Coronary artery (tissue), 2 donors: ENCODE data around the gene AKR1C2.
"Not testable (repeated sequence)": the region's sequence is repeated elsewhere in the genome, so short reads cannot be mapped to it uniquely, and the experiment has no call there.

Experiments
- DNase-seq: peaks from one replicate; pipeline ENCODE4 v3.0.0-alpha.2; 2017; ENCODE audit warnings: low spot score
- H3K27ac ChIP-seq, 2 donors: fragments of 200-600 bp; sonication (generic); one replicate each; pipeline ENCODE4 v1.5.1; 2016 to 2019
- H3K4me3 ChIP-seq: fragments of 200-600 bp; sonication (generic); 2 replicates; pipeline ENCODE4 v1.5.1; 2016; ENCODE audit warnings: mild to moderate bottlenecking, moderate library complexity
- CTCF ChIP-seq: fragments of 200-600 bp; sonication (generic); IDR thresholded peaks from one replicate; pipeline ENCODE4 v1.5.1; 2019; ENCODE audit warnings: antibody characterized with exemption

Gene AKR1C2

GRCh38 chr10:5002013-5002727 is 1.5 kb downstream of the AKR1C2 start:
- no peak overlapping the region for H3K27ac ChIP-seq
- peak overlapping the region; percentile 41 for H3K4me3 ChIP-seq
- no peak for DNase-seq
- no peak for TF ChIP-seq CTCF

DNA sequence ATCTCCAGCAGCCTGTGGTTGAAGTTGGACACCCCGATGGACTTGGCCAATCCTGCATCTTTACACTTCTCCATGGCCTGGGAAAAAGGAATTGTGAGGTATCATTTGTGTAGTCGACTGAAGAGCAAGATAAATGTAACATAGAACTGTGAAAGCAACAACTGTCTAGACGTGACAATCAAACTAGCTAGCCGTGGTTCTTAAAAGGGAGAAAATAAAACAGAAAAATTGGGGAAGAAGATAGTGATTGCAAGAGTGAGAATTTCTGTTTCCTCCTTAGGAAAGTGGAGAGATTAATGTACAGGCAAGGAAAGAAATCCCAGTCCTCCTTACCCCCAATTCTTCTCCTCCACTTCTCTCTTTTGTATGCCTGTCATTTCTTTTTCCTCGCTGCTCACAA is 5.0 kb downstream of the AKR1C2 start:
- no peak overlapping the region for H3K4me3 ChIP-seq
- no peak for TF ChIP-seq CTCF
- no peak for DNase-seq
- no peak overlapping the region for H3K27ac ChIP-seq

GRCh38 chr10:4994260-4994659 is 9.4 kb downstream of the AKR1C2 start:
- H3K27ac ChIP-seq, DNase-seq, H3K4me3 ChIP-seq: not testable (repeated sequence)

- H3K4me3 ChIP-seq, H3K27ac ChIP-seq, DNase-seq: not testable (repeated sequence)
Measured at GRCh38 chr10:4992564-4992963, 11.1 kb downstream of the AKR1C2 start.

DNA sequence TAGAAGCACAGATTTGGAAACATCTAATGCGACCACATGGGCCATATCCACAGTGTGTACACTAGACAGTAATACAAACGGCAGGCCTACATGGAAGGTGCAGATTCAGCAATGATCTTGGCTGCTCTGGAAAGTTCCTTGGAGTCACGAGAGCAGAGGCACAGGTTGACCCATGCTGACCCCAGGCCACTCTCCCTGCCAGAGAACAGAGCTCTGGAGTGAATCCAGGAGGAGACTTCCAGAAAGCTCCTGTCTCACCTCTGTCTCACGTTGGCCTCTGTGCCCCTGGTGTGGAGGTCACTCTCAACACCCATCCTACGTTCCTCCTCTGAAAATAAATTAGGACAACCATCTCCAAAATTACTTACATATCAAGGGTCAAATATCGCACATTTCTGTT is 12.2 kb downstream of the AKR1C2 start:
- not testable (repeated sequence) for H3K4me3 ChIP-seq, H3K27ac ChIP-seq, DNase-seq

GRCh38 chr10:4990217-4990616 is 13.4 kb downstream of the AKR1C2 start:
- no peak overlapping the region for H3K4me3 ChIP-seq
- TF ChIP-seq CTCF, result no peak
- no peak overlapping the region for H3K27ac ChIP-seq
- DNase-seq, result no peak

- not testable (repeated sequence) for H3K27ac ChIP-seq, DNase-seq, H3K4me3 ChIP-seq
Measured at GRCh38 chr10:4988000-4988641, 15.5 kb downstream of the AKR1C2 start.

DNA sequence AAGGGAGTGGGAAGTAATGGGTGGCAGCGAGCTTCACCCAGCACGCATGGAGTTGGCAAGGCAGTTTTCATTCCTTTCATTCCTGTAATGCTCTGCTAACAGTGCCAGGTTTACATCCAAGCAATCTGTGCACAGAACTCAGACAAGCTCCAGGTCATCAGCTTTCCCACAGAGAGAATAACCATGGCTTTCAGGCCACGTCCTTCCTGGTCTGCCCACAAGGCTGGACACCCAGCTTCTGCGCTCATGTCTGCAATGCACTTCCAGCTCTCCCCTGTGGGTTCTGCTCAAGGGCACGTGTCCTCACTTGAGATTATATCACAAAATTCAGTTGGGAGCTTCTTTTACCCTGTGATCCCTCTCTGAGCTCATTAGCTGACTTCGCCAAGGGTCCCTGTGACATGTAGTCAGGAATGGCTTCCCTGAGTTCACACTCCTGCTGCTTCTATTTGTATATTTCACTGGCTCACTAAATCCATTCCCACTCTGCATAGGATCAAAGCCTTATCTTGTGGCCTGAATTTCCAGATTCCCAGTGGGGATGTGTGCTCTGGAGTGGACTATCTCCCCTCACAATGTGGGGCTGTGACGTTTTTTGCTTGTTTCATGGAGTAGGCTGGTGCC is 18.6 kb downstream of the AKR1C2 start:
- peak overlapping the region in 1 of 2 donors; percentile 66 for H3K27ac ChIP-seq
- DNase-seq, result no peak
- H3K4me3 ChIP-seq, result no peak overlapping the region
- TF ChIP-seq CTCF, result no peak

DNA sequence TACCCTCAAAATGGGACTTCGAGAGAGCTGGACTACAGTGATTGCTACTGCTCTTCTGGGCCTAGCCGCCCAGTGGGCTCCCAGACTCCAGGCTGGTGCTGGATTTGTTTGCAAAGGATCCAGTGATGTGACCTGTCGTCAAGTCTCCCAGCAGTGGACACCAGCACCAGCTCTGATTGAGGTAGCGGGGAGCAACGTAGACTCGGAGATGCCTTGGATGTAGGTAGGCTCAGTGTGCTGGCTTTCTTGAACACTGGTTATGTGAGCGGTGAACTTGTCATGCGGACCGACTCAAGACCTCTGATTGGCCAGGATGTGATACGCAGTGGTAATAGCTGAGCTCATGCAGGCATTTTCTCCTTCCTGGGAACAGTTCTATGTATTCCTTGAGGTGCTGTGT is 19.4 kb downstream of the AKR1C2 start:
- TF ChIP-seq CTCF, result no peak
- DNase-seq, result no peak
- peak overlapping the region in 1 of 2 donors; percentile 66 for H3K27ac ChIP-seq
- no peak overlapping the region for H3K4me3 ChIP-seq
